Measurements from ENCODE around the gene FGFR3. TPM values are rescaled to one million over a fixed set of nuclear protein-coding genes. Genes with fewer than 3 reads are reported as not detected.

The FGFR3 gene
- polyA plus RNA-seq, 1 of the 3 experiments (the other 2 are of a cell fraction): 1.1 TPM

GRCh38 chr4:1837069-1837468, 44.0 kb downstream of the FGFR3 start:
- no peak for DNase-seq
- peaks cover 24% of the 10 kb centered on the region for H3K79me2 ChIP-seq (ENCODE audit: insufficient read depth)
- no peaks in the 10 kb centered on the region for H3K9me3 ChIP-seq
- WGBS (ENCODE audit: low lambda C conversion rate): 95% methylated on average over 10 of the region's 10 CpGs
- no peak overlapping the region for H3K9ac ChIP-seq
- H3K27me3 ChIP-seq (ENCODE audit: insufficient read depth): no peaks in the 10 kb centered on the region
- H3F3A ChIP-seq (replicated peaks; ENCODE audit: insufficient read depth): no peaks in the 10 kb centered on the region
- H3K9me2 ChIP-seq: no peaks in the 10 kb centered on the region
- ChIA-PET POLR2A (no interaction called here), CTCF (interaction anchor here (0.9 kb wide), 1 partner anchor 62 kb away, joined by 3 read pairs; no protein-coding TSS in a partner anchor)
- no peak overlapping the region for H3K27ac ChIP-seq (ENCODE audit: low read depth in 2 of 2, low read length in 1 of 2)
- H4K20me1 ChIP-seq (ENCODE audit: insufficient read depth): peaks cover 5% of the 10 kb centered on the region
- TF ChIP-seq POLR2AphosphoS5 (IDR thresholded peaks at IDR 0.05; ENCODE audit: low read depth, low read length) (no peak), NFIC (IDR thresholded peaks at IDR 0.05; ENCODE audit: borderline replicate concordance) (no peak), GABPA (IDR thresholded peaks at IDR 0.05; ENCODE audit: low read depth) (no peak), EZH2phosphoT487 (IDR thresholded peaks at IDR 0.05; ENCODE audit: borderline replicate concordance, low read depth) (no peak), ELF1 (IDR thresholded peaks at IDR 0.05) (no peak), RCOR1 (IDR thresholded peaks at IDR 0.05; ENCODE audit: low read length) (no peak), TAF1 (IDR thresholded peaks at IDR 0.05; ENCODE audit: borderline replicate concordance, low read depth, low read length) (no peak), SIN3A (IDR thresholded peaks at IDR 0.05; ENCODE audit: borderline replicate concordance, low read depth, low read length) (no peak), FOSL2 (IDR thresholded peaks at IDR 0.05; ENCODE audit: borderline replicate concordance, low read depth) (no peak), USF2 (IDR thresholded peaks at IDR 0.05; ENCODE audit: borderline replicate concordance, low read depth, low read length) (no peak), IRF3 (IDR thresholded peaks at IDR 0.05; ENCODE audit: low read depth, low read length) (no peak), FOXM1 (IDR thresholded peaks at IDR 0.05; ENCODE audit: low read depth) (no peak), JUND (IDR thresholded peaks at IDR 0.05) (no peak)
- peaks cover 32 to 61% of the 10 kb centered on the region in 2 experiments for H3K36me3 ChIP-seq (replicated peaks in 1 of 2; ENCODE audit: control insufficient read depth in 1 of 2, insufficient read depth in 2 of 2, low read length in 1 of 2)
- H3K4me1 ChIP-seq (ENCODE audit: control insufficient read depth in 1 of 2, insufficient read depth in 2 of 2, low read depth in 1 of 2, low read length in 1 of 2): no peaks in the 10 kb centered on the region
- H3K4me3 ChIP-seq (ENCODE audit: low read depth in 2 of 2, low read length in 1 of 2): no peak overlapping the region
- H2AFZ ChIP-seq (ENCODE audit: low read depth): no peak overlapping the region
- no peak overlapping the region for H3K4me2 ChIP-seq

- H3K27ac ChIP-seq (ENCODE audit: low read depth in 2 of 2, low read length in 1 of 2): no peak overlapping the region
- peaks cover 32 to 47% of the 10 kb centered on the region in 2 experiments for H3K36me3 ChIP-seq (replicated peaks in 1 of 2; ENCODE audit: control insufficient read depth in 1 of 2, insufficient read depth in 2 of 2, low read length in 1 of 2)
- H2AFZ ChIP-seq (ENCODE audit: low read depth): no peak overlapping the region
- 98% methylated on average over 7 of the region's 7 CpGs for WGBS (ENCODE audit: low lambda C conversion rate)
- H3K4me3 ChIP-seq (ENCODE audit: low read depth in 2 of 2, low read length in 1 of 2): no peak overlapping the region
- no peak for DNase-seq
- no peaks in the 10 kb centered on the region for H3K9me3 ChIP-seq
- no peaks in the 10 kb centered on the region for H3K27me3 ChIP-seq (ENCODE audit: insufficient read depth)
- H3K9ac ChIP-seq: no peak overlapping the region
- H3K4me2 ChIP-seq: no peak overlapping the region
- H3K79me2 ChIP-seq (ENCODE audit: insufficient read depth): peaks cover 35% of the 10 kb centered on the region
- H4K20me1 ChIP-seq (ENCODE audit: insufficient read depth): peaks cover 9% of the 10 kb centered on the region
- POLR2A ChIA-PET: no interaction called here
- no peaks in the 10 kb centered on the region for H3K9me2 ChIP-seq
- H3F3A ChIP-seq (replicated peaks; ENCODE audit: insufficient read depth): no peaks in the 10 kb centered on the region
- H3K4me1 ChIP-seq (ENCODE audit: control insufficient read depth in 1 of 2, insufficient read depth in 2 of 2, low read depth in 1 of 2, low read length in 1 of 2): no peaks in the 10 kb centered on the region
- CTCF ChIA-PET: no interaction called here
- no peak for TF ChIP-seq RXRA (IDR thresholded peaks at IDR 0.05; ENCODE audit: borderline replicate concordance, low read depth)
- no peak for TF ChIP-seq USF1 (IDR thresholded peaks at IDR 0.05; ENCODE audit: borderline replicate concordance, low read depth)
- no peak for TF ChIP-seq CHD2 (IDR thresholded peaks at IDR 0.05; ENCODE audit: low read length, partially characterized antibody)
- no peak for TF ChIP-seq NRF1 (IDR thresholded peaks at IDR 0.05; ENCODE audit: low read depth, low read length)
- no peak for TF ChIP-seq USF2 (IDR thresholded peaks at IDR 0.05; ENCODE audit: borderline replicate concordance, low read depth, low read length)
- no peak for TF ChIP-seq EZH2phosphoT487 (IDR thresholded peaks at IDR 0.05; ENCODE audit: borderline replicate concordance, low read depth)
- no peak for TF ChIP-seq MEF2A (IDR thresholded peaks at IDR 0.05; ENCODE audit: borderline replicate concordance, low read depth)
- TF ChIP-seq EP300 (IDR thresholded peaks at IDR 0.05; ENCODE audit: borderline replicate concordance in 1 of 2, low read depth in 1 of 2, low read length in 1 of 2): no peak
- no peak for TF ChIP-seq IRF3 (IDR thresholded peaks at IDR 0.05; ENCODE audit: low read depth, low read length)
- TF ChIP-seq TCF12 (IDR thresholded peaks at IDR 0.05): no peak
- TF ChIP-seq RCOR1 (IDR thresholded peaks at IDR 0.05; ENCODE audit: low read length): no peak
- TF ChIP-seq FOSL2 (IDR thresholded peaks at IDR 0.05; ENCODE audit: borderline replicate concordance, low read depth): no peak
- no peak for TF ChIP-seq MXI1 (IDR thresholded peaks at IDR 0.05; ENCODE audit: low read depth, low read length)
- no peak for TF ChIP-seq FOXJ3 (CRISPR knock-in tag; IDR thresholded peaks at IDR 0.05)
Observed at GRCh38 chr4:1839282-1839681, 46.2 kb downstream of the FGFR3 start.

Measured in SK-N-SH (cell line).